Suppressor macrophage treated with lipopolysaccharide for 1 hour (primary cell): ENCODE data around the gene CTH.
"Not testable (repeated sequence)": the region's sequence is repeated elsewhere in the genome, so short reads cannot be mapped to it uniquely, and the experiment has no call there.

Source experiments
- DNase-seq, 3 donors: peaks; one replicate each; pipeline ENCODE4 v3.0.0-alpha.2; 2020 to 2022

The CTH gene

GRCh38 chr1:70411360-70411844 lies 334 bp downstream of the CTH start:
- DNase-seq = no peak

- DNase-seq = no peak
Observed at GRCh38 chr1:70415882-70416281, 4.8 kb downstream of the CTH start.

- DNase-seq = not testable (repeated sequence)
Observed at GRCh38 chr1:70418973-70419734, 8.1 kb downstream of the CTH start.

GRCh38 chr1:70420320-70420719 lies 9.3 kb downstream of the CTH start:
- DNase-seq = no peak

- no peak for DNase-seq
Observed at GRCh38 chr1:70426154-70427131, 15.4 kb downstream of the CTH start.

GRCh38 chr1:70427976-70428375 lies 16.9 kb downstream of the CTH start:
- DNase-seq = no peak

- no peak for DNase-seq
Observed at GRCh38 chr1:70429219-70429618, 18.2 kb downstream of the CTH start.

- DNase-seq = no peak
Observed at GRCh38 chr1:70429757-70430156, 18.7 kb downstream of the CTH start.

GRCh38 chr1:70431317-70431716 lies 20.2 kb downstream of the CTH start:
- no peak for DNase-seq

GRCh38 chr1:70431874-70432273 lies 20.8 kb downstream of the CTH start:
- DNase-seq = no peak

GRCh38 chr1:70434253-70434859 lies 23.3 kb downstream of the CTH start:
- no peak for DNase-seq

- DNase-seq = peak in 2 of 3 donors; percentile 11 to 21
Observed at GRCh38 chr1:70436622-70437251, 25.7 kb downstream of the CTH start.

- DNase-seq = peak in 2 of 3 donors; percentile 23 to 24
Observed at GRCh38 chr1:70438529-70438928, 27.5 kb downstream of the CTH start.

GRCh38 chr1:70440642-70441391 lies 29.7 kb downstream of the CTH start:
- DNase-seq = no peak

- no peak for DNase-seq
Observed at GRCh38 chr1:70441392-70442035, 30.4 kb downstream of the CTH start.

GRCh38 chr1:70442490-70442889 lies 31.4 kb downstream of the CTH start:
- DNase-seq = no peak

GRCh38 chr1:70443739-70444138 lies 32.7 kb downstream of the CTH start:
- DNase-seq = no peak

- DNase-seq = no peak
Observed at GRCh38 chr1:70449049-70449448, 38.0 kb downstream of the CTH start.

- peak; percentile 15 to 41 (median 21) for DNase-seq
Observed at GRCh38 chr1:70452164-70452939, 41.3 kb downstream of the CTH start.

- DNase-seq = no peak
Observed at GRCh38 chr1:70455291-70455690, 44.2 kb downstream of the CTH start.

GRCh38 chr1:70458131-70458530 lies 47.1 kb downstream of the CTH start:
- no peak for DNase-seq
